DMS53 treated with DMSO at 0.1 percent for 48 hours (cell line): ENCODE data around the gene SH3BGRL3.
A peak's percentile ranks its signal among the peaks of the same experiment; 100 is the strongest.
"Not testable (repeated sequence)": the region's sequence is repeated elsewhere in the genome, so short reads cannot be mapped to it uniquely, and the experiment has no call there.

Experiments
- DNase-seq: peaks from one replicate; lab custom pipeline; 2025; ENCODE audit not compliant: unreplicated experiment; lab: John Stamatoyannopoulos, UW

SH3BGRL3 gene

GRCh38 chr1:26315874-26316850 is 36.3 kb downstream of the SH3BGRL3 start:
- DNase-seq = no peak

- no peak for DNase-seq
These were observed 37.3 kb downstream of the SH3BGRL3 start for GRCh38 chr1:26317146-26317545.

- no peak for DNase-seq
These were observed 37.9 kb downstream of the SH3BGRL3 start, which contains the start of gene CD52 for GRCh38 chr1:26317612-26318337. TSS of gene CD52 (plus strand) at chr1:26317958. CDS start at chr1:26318018, 60 bp downstream.

- no peak for DNase-seq
These were observed 38.6 kb downstream of the SH3BGRL3 start for GRCh38 chr1:26318338-26319064.

- no peak for DNase-seq
These were observed 41.0 kb downstream of the SH3BGRL3 start for GRCh38 chr1:26320896-26321295.

- DNase-seq = peak; percentile 63
These were observed 41.6 kb downstream of the SH3BGRL3 start for GRCh38 chr1:26321315-26322041.

GRCh38 chr1:26322042-26322331 is 42.1 kb downstream of the SH3BGRL3 start:
- no peak for DNase-seq

GRCh38 chr1:26323382-26323781 is 43.5 kb downstream of the SH3BGRL3 start:
- DNase-seq = no peak

DNA sequence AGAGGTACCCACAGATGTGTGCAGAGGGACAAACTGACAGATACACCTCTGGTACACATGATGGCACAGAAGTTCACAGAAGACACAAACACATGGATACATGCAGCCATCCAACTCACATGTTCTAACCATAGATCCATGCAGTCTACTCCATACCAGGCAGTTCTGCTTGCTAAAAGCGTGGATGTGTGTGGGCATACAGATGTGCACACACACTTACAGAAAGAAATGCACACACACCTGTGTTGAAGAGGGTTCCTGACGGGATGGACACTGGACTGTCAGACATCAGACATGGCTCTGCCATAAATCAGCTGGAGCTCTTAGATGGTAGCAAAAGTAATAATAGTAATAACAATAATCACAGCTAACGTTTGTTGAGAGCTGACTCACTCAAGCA is 44.7 kb downstream of the SH3BGRL3 start:
- no peak for DNase-seq

GRCh38 chr1:26327956-26328362 is 48.1 kb downstream of the SH3BGRL3 start:
- peak; percentile 75 for DNase-seq

- DNase-seq = no peak
These were observed 48.7 kb downstream of the SH3BGRL3 start for GRCh38 chr1:26328597-26328996.

- not testable (repeated sequence) for DNase-seq
These were observed 49.5 kb downstream of the SH3BGRL3 start for GRCh38 chr1:26329380-26329779.

GRCh38 chr1:26330276-26330675 is 50.4 kb downstream of the SH3BGRL3 start:
- DNase-seq = no peak
